Gastroesophageal sphincter (tissue), 3 donors: ENCODE results near the gene CRY2.

Experiments
- CTCF ChIP-seq, 4 experiments: fragments of 200-600 bp in 2 of 4; fragments of 450-650 bp in 2 of 4; sonication (generic) in 1 of 4; IDR thresholded peaks; one replicate each; pipeline ENCODE4 v1.5.1; 2017 to 2019; ENCODE audit warnings: antibody characterized with exemption in 4 of 4, mild to moderate bottlenecking in 2 of 4, moderate library complexity in 2 of 4
- EP300 ChIP-seq: sonication (generic); formaldehyde crosslinking; IDR thresholded peaks from one replicate; pipeline ENCODE4 v1.6.1; 2017; ENCODE audit warnings: antibody characterized with exemption, mild to moderate bottlenecking
- POLR2A ChIP-seq, 2 donors: fragments of 450-650 bp; IDR thresholded peaks; one replicate each; pipeline ENCODE4 v1.6.1; 2017; ENCODE audit warnings: antibody characterized with exemption in 2 of 2, mild to moderate bottlenecking in 2 of 2, moderate library complexity in 1 of 2
- POLR2AphosphoS5 ChIP-seq: sonication (generic); formaldehyde crosslinking; IDR thresholded peaks from one replicate; pipeline ENCODE4 v1.6.1; 2017; ENCODE audit warnings: antibody characterized with exemption

- TF ChIP-seq EP300 (no peak), CTCF (IDR thresholded peaks at IDR 0.05) (no peak), POLR2A (IDR thresholded peaks at IDR 0.05) (no peak), POLR2AphosphoS5 (no peak)
These were observed 51.8 kb downstream of the CRY2 start for GRCh38 chr11:45899086-45899447.
